ENCODE data around the gene HTR1D. TPM values are rescaled to one million over a fixed set of nuclear protein-coding genes. Genes with fewer than 3 reads are reported as not detected.
"Not testable (repeated sequence)": the region's sequence is repeated elsewhere in the genome, so short reads cannot be mapped to it uniquely, and the experiment has no call there.

HTR1D gene
- 0.22 TPM for polyA plus RNA-seq (2013, experiment 1 of 2; ENCODE audit: insufficient read length)
- 0.25 TPM for polyA plus RNA-seq (2013, experiment 2 of 2; ENCODE audit: insufficient read length)

GRCh38 chr1:23217421-23218115, at the start of gene HTR1D:
TSS of gene HTR1D (minus strand) at chr1:23217502. CDS start at chr1:23194219, 23,283 bp downstream.
- DNase-seq, result no peak

DNA sequence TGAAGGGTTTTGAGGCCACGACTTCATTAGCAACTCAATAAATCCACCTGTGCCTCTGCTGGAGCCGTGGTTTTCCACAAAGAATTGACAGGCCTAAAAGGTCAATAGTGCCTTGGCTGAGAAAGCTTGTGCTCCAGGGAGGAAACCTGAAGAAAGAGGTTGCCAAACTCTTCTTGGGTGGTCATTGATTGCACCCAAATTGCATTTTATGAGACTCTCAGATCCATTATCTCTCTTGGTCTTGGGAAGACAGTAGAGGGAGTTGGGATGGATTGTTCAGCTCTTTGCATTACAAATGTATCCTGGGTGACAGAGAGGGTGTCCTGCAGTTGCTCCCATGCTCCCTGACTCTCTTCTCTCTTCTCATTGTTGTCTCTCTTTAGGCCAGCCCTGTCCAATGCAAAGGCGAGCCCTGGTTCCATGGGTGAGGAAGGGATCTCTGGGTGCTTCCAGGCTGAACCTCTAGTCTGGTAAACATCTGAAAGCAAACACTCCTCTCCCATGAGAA, 46.1 kb upstream of the HTR1D start:
- DNase-seq, result no peak

DNA sequence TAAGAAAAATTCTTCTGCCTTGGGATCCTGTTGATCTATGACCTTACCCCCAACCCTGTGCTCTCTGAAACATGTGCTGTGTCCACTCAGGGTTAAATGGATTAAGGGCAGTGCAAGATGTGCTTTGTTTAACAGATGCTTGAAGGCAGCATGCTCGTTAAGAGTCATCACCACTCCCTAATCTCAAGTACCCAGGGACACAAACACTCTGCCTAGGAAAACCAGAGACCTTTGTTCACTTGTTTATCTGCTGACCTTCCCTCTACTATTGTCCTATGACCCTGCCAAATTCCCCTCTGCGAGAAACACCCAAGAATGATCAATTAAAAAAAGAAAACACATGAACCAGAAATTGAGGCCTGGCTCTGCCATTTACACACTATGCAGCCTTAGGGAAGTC, 40.8 kb upstream of the HTR1D start:
- not testable (repeated sequence) for DNase-seq

DNA sequence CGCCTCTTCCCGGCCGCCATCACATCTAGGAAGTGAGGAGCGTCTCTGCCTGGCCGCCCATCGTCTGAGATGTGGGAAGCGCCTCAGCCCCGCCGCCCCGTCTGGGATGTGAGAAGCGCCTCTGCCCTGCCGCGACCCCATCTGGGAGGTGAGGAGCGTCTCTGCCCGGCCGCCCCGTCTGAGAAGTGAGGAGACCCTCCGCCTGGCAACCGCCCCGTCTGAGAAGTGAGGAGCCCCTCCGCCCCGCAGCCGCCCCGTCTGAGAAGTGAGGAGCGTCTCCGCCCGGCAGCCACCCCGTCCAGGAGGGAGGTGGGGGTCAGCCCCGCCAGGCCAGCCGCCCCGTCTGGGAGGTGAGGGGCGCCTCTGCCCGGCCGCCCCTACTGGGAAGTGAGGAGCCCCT, 40.1 kb upstream of the HTR1D start:
- not testable (repeated sequence) for DNase-seq

GRCh38 chr1:23254584-23254983, 37.3 kb upstream of the HTR1D start:
- DNase-seq, result no peak

- DNase-seq, result no peak
Measured at GRCh38 chr1:23251812-23252211, 34.5 kb upstream of the HTR1D start.

- peak; percentile 21 for DNase-seq
Measured at GRCh38 chr1:23249787-23250454, 32.6 kb upstream of the HTR1D start.

GRCh38 chr1:23247276-23247675, 30.0 kb upstream of the HTR1D start:
- DNase-seq, result no peak

- DNase-seq, result no peak
Measured at GRCh38 chr1:23246274-23246673, 29.0 kb upstream of the HTR1D start.

DNA sequence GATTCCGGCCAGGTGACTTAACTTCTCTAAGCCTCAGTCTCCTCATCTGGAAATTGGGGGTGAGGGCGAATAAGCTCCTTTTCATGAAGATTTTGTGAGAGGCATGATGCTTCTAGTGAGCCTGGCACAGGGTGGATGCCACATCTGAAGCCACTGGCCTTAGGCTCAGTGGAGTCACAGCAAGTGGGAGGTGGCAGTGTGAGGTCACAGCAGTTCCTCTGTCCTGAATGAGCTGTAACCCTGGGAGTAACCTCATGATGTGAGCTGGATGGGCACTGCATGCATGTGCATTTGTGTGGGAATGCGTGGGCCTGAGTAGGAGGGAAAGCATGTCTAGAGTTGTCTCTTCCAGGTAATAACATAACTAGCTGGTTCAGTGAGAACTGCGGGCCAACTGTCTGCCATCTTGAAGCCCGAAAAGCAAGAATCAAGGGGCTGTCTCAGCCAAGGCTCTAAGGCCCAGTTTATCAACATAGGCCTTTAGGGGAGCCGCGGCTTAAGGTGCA, 27.0 kb upstream of the HTR1D start:
- no peak for DNase-seq

GRCh38 chr1:23242414-23242813, 25.1 kb upstream of the HTR1D start:
- no peak for DNase-seq

GRCh38 chr1:23239638-23240295, 22.5 kb upstream of the HTR1D start:
- DNase-seq, result no peak

GRCh38 chr1:23238565-23238964, 21.3 kb upstream of the HTR1D start:
- no peak for DNase-seq

- DNase-seq, result no peak
Measured at GRCh38 chr1:23237508-23237907, 20.2 kb upstream of the HTR1D start.

DNA sequence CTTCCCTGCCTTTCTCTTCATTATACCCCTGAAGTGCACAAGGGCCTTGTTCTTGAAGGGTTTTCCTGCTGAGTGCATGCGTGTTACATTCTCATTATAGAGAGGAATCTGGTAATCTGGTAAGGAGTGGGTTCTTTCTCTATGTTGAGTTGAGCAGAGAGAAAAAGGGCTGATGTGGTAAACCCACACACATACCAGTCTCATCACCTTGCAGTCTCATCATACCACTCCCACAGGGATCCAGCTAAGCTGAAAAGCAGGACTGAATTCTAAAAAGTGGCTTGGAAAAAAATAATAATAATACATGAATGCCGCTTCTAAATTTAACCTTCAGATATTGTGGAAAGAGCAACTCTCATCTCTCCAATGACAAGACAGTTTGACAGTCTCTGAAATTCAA, 10.5 kb upstream of the HTR1D start:
- DNase-seq, result no peak

DNA sequence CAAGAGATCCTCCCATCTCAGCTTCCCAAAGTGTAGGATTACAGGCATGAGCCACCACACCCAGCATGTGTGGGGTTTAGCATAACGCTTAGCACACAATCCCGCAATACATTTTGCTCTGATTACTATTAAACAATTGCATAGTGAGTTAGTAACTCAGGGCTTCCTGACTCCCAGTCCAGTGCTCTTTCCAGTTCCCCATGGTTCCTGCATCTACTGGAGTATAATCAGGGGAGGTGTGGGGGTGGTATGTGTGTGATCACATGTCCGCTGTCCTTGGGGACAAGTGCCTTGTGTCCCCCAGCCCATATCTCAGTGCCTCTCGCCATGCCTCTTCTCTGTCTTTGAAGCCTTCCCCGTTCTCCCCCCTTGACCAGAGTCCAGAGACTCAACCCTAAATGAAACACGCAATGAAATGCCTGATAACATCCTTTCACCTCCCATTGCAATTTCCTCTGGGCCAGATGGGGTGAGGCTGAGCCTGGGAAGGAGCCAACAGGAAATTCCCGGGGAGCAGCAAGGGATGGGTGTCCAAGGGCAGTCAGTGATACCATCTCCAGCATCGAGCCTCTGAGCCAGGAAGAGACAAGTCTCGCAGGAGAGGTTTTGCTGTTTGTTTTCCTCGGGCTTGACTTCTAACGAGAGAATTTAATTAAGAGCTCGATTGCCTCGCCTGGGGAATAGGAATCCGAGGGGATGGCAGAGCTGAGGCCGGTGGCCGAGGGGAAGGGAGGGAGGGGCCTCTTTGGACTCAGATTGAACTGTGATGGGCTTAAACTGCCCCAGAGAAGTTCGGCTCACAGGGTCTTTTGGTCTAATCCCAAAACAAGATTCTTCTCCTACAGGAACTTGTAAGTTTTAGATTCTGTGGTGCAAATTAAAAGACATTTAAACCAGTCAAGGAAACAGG, 7.7 kb upstream of the HTR1D start:
- peak; percentile 72 for DNase-seq

GRCh38 chr1:23223963-23224362, 6.7 kb upstream of the HTR1D start:
- not testable (repeated sequence) for DNase-seq

DNA sequence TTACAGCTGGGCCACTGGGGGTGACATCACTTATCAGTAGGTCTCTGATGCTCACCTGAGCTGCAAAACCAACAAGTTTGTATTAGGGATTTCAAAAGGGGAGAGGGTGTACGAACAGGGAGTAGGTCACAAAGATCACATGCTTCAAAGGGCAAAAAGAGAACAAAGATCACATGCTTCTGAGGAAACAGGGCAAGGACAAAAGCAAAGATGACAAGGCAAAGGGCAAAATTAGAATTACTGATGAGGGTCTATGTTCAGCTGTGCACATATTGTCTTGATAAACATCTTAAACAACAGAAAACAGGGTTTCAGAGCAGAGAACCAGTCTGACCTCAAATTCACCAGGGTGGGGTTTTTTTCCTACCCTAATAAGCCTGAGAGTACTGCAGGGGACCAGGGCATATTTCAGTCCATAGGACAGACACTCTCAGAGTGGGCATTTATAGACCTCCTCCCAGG, 6.2 kb upstream of the HTR1D start:
- DNase-seq, result not testable (repeated sequence)

DNA sequence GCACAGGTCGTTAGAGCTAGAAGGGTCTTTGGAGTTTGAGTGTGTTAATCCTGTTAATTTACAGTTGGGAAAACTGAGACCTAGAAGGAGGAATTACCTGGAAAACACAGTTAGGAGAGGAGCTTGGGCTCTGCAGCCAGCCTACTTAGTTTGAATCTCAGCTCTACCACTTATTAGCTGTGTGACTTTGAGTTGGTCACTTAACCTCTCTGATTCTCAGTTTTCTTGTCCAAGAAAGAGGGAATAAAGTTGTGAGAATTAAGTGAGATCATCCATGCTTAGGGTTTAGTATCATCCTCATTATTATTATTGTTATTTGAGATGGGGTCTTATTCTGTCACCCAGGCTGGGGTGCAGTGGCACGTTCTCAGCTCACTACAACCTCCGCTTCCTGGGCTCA, 5.4 kb upstream of the HTR1D start:
- DNase-seq, result no peak

DNA sequence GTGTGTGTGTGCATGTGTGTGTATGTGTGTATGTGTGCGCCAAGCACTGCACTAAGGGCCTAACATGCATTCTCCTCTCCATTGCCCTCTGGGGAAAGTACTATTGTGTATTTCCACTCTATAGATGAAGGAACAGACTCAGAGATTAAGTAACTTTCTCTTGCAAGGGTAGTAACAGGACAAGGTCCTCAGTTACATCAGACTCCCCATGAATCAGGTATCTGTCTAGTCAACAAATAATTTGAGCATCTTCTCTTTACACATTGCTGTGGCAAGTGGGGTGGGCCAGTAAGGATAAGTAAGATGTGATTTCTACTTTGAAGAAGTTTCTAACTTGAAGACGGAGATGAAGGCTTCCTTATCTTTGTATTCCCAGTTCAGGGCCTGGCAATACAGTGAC, 5.0 kb upstream of the HTR1D start:
- no peak for DNase-seq

GRCh38 chr1:23221107-23221506, 3.8 kb upstream of the HTR1D start:
- DNase-seq, result no peak

Measured in fibroblast of skin of scalp (primary cell).